RPMI7951 (cell line): Measurements from ENCODE around the gene CNTRL. TPM values are rescaled to one million over a fixed set of nuclear protein-coding genes. Genes with fewer than 3 reads are reported as not detected.

Experiments used
- DNase-seq: peaks from one replicate; pipeline ENCODE4 v3.0.0-alpha.2; 2012; ENCODE audit warnings: low read depth
- total RNA-seq: library from RNA; depleted of rRNA; stranded (reverse); fragments of >200 nt; shearing (Covaris generic); gene quantifications from 2 replicates; pipeline ENCODE4 v1.2.3, GENCODE V29; 2014

CNTRL gene
- total RNA-seq, 1 experiment from 2014 or later, result 19.5 TPM

DNA sequence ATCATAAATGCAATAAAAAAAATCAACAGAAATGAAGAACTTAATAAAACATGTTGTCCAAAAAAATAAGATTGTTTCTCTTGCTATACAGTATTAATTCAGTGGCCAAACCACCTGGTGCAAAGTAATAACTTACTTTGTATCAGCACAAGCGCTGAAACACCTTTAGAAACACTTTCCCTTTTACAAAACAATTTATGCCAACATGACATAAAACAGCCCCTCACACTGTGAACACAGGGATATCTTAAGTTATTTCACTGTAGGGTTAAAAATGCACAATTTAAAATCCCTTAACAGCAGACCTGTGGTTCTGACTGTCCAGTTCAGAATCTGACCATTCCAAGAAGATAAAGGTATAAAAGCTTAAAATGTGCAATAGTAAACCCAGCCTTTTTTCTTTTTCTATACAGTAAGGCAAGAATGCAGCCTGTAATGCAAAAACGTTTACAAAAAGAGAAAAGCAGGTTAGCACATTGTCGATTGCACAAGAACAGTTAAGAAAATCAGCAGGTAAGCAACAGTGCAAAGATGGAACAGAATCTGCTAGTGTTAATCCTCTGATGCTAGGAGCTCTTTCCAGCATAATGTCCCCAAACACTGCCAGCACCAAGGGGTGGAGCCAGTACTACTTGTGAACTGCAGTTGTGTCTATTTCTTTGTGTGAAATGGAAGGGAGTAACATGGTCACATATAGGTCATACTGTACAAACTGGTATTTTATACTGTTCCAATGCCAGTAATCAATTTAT, 105.4 kb downstream of the CNTRL start:
- no peak for DNase-seq

DNA sequence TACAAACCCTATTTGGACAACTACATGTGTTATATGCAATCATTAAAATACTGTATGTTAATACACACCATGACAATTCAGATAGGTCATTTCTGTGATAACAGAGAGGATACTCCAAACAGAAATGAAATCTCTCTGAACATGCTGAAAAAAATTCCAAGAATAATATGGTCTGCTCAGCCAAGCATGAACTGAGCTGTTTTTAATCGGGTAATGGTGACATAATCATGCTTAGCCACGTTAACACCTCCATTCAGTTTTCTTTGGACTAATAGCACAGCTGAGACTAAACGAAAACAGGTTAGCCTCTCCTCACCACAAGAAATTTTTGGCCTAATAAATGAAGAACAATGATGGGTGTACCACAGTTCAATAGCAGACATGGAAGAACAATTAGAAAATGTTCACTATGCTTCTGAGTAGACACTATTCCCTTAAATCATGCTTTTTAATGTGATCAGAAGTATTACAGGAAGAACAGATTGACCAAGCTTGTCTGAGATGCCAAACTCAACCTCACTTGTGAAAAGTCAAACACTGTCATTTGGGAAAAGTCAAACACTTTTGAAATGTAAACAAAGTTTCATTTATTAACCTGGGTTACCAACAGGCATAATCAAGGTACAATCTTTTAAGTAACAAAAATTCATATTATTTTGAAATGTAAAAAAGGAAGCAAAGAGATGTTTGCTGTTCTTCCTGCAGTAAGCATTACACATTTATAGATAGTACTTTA, 107.5 kb downstream of the CNTRL start:
- no peak for DNase-seq

DNA sequence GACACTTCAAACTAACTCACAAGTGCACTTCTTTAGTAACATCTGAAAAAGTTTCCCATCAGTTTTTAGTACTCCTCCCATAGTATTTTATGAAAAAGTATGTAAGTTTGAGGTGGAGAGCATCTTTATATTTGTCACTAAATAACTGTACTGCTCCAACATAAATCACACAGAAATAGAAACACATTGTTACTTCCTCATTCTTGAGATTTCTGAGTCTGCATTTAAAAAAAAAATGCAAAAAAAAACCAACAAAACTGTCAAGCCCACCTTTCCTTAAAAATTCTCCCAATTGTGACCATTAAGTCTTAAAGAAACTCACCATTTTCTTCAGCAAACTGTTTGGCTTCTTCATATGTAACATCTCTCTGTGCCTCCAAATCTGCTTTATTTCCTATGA, 108.2 kb downstream of the CNTRL start:
- DNase-seq, result no peak

DNA sequence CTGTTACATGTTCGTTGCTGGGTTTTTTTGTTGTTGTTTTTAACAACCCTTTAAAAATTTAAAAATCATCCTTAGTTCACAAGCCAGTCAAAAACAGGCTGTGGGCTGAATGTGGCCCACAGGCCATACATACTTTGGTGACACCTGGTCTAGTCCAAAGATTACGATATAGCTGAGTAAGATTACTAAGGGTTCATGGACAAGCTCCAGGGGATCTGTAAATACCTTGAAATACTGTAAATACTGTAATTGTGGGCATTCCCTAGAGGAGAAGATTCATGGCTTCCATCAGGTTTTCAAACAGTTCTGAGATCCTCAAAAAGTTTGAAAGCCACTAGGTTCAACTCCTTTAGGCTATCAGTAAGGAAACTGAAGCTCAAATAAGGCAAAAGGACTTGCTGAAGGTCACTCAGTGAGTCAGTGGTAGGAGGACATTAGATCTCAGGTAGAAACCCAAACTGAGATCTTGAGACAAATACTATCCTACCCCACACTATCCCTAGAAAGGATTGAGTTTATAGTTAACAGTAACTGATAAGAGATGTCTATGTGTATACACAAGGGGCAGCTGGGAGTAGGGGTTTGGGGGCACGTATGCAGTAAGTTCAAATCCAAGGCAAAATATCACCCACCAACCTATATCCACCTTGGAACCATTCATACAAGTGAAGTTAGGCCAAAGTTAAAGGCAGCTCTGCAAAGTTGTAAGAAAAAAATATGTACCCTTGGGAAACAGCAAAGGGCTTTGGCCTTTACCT, 109.1 kb downstream of the CNTRL start:
- no peak for DNase-seq

DNA sequence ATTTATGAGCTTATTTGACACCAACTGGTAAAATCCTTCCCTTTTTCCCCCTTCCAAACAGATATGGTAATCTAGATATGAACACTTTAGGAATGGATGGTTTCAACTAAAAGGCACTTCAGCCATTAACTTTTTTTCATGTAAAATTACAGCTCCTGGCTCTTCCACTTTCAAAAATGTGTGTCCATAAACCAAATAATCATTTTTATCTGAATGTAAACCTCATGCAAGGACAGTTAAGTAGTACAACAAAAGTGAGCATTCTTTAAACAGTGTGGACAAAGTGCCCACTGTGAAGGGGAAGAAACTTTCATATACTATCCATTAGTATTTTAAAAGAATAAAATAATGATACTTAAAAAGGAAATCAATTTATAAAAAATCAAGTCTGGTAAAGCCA, 109.7 kb downstream of the CNTRL start:
- DNase-seq, result no peak

GRCh38 chr9:121185178-121185745, 110.5 kb downstream of the CNTRL start:
- no peak for DNase-seq

- no peak for DNase-seq
Observed at GRCh38 chr9:121185774-121186403, 111.1 kb downstream of the CNTRL start.

DNA sequence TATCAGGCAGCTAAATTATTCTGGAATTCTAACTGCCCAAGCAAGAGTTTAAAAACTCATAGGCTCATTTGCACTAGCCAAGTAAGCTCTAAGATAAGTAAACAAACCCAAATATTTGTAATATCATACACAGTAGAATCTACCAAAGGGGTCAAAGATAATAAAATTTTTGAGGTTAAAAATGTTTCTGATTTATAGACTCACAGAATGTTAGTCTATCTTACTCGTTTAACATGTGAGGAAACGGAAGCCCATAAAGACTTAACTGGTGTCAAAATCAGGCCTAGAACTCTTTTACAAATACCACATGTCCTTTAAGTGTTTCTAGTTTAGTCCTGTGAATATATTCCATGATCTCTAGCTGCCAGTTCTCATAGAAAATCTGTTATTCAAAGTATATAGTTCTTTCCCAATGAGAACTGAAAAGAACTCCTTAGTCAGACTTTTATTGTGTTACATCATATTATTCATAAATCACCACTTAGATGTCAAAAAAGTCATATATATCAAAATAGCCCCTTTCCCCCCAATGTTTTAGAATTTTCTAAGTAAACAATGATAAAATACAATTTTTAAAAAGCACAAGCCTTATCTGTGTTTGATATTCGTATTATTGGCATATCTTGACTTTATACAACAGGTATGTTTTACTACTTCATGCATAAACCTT, 113.0 kb downstream of the CNTRL start:
- DNase-seq, result no peak

DNA sequence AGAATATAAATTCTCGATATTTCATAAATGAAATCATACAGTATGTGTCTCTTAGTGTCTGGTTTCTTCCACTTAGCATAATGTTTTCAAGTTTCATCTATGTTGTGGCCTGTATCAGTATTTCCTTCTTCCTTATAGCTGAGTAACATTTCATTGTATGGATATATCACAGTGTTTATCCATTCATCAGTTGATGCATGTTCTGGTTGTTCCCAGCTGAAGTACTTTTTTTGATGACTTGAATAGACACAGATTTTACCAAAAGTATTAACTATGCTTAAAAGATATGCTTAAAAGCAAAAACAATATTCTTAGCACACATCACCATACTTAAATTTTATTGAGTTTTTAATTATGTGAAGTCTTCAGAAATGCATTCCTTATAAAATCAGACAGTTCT, 114.3 kb downstream of the CNTRL start:
- DNase-seq, result no peak

DNA sequence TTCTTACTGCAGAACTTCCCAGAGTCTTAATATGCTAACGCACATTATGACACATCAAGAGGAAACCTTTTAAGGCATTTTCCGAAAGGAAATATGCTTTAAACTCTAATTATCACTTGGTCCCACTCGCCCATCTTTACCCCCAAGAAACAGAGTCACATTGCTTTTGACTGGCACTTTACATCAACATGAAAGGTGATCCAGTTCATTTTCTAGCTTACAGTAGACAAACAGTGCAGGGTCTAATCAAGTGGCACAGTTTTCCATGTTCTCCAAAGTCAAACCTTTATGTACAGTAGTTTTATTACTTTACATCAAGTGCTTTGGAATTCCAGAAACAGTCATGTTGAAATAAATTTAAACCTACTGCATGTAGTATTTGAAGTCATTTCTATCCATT, 114.9 kb downstream of the CNTRL start:
- DNase-seq, result no peak

GRCh38 chr9:121191235-121191634, 116.5 kb downstream of the CNTRL start:
- no peak for DNase-seq

DNA sequence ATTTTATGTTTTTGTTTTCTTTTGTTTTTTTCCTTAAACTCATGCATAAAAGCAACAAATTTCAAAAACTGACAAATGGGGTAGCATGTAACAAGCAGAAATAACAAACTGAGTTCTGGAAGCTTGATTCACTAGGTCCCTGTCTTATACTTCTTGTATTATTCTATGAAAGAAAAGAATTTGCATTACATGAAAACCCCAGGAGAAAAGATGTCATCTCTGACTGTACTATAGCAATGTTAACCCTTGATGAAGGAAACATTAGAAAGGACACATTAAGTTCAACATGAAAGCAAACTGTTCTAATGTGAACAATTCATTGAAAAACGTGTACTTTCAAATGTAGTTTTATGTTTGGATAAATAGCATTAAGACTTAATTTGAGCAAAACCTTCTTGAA, 117.8 kb downstream of the CNTRL start:
- no peak for DNase-seq

- peak; percentile 15 for DNase-seq
Observed at GRCh38 chr9:121192959-121193640, 118.3 kb downstream of the CNTRL start.

DNA sequence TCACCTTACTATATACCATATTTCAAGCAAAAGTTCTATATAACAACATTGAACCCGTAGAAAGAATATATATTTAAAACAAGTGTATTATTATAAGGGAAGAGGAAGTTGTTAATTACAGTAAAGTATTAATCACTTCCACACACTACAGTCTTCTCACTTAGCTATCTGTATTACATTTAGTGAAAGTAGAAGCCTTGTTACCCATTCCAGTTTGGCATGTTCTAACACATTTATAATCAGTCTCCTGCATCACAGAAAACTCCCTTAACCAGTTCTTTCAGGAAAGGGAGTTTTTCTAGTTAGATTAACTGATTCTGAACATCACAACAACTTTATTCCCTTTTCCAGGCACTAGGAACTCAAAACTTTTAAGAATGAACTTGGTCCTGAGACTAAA, 120.0 kb downstream of the CNTRL start:
- DNase-seq, result no peak

DNA sequence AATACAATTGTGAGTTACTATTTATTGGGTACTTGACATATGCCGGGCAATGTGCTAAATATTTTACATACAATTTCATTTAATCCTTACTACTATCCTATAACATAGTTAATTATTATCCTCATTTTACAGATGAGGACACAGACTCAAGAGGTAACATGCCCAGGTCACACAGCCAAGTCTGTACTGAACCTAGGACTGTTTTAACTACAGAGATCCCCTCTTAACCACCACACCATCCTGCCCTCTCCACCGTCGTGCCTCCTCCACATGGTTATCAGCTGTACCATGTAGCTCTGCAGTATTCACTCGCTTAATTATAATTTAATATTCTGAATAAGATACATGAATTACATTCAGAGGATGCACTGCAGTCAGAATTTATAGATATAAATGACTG, 121.6 kb downstream of the CNTRL start:
- no peak for DNase-seq

GRCh38 chr9:121197132-121197531, 122.4 kb downstream of the CNTRL start:
- DNase-seq, result no peak

DNA sequence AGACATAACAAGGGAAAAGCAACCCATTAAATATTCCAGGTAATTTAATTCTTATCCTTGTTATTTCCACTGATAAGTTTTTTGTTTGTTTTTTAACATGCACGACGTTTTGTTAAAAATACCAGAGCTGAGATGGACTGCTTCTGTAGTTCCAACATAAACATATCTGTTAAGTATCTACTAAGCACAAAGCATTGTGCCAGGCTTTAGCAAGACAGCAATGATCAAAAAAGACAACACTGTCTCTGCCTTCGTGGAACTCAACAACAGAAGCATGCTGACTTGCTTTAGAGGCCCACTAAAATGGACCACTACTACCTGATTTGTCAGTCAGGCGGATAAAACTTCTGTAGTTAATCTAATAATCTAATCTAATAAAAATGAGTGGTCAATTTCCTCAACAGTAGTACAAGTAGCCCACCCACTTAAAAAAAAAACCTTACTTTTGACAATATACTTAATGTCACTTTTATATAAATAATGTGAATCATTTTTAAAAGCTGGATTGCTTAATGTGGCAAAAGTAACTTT, 123.8 kb downstream of the CNTRL start:
- no peak for DNase-seq

- DNase-seq, result peak; percentile 14
Observed at GRCh38 chr9:121199921-121200320, 125.2 kb downstream of the CNTRL start.

DNA sequence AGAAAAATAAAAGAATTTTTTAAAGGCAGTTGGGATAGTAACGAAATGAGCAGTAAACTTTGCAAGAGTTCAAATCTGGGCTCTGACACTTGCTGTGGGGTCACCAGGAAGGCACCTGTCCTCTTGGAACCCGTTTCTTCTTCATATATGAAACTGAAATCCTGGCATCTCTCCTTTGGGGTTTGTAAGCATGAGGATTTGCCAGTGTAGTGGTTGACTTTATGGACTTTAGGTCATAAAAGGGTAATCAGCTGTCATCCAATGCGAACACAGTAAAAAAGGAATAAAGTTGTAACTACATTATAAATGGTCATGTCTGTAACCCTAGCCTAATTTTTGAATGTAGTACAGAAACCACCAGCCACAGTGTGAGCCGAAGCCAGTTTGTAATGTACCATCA, 125.6 kb downstream of the CNTRL start:
- DNase-seq, result no peak

GRCh38 chr9:121201045-121201737, 126.4 kb downstream of the CNTRL start:
- DNase-seq, result peak; percentile 23
